ENCODE results near the gene ALPL.
"Not testable (repeated sequence)": the region's sequence is repeated elsewhere in the genome, so short reads cannot be mapped to it uniquely, and the experiment has no call there.

The ALPL gene

DNA sequence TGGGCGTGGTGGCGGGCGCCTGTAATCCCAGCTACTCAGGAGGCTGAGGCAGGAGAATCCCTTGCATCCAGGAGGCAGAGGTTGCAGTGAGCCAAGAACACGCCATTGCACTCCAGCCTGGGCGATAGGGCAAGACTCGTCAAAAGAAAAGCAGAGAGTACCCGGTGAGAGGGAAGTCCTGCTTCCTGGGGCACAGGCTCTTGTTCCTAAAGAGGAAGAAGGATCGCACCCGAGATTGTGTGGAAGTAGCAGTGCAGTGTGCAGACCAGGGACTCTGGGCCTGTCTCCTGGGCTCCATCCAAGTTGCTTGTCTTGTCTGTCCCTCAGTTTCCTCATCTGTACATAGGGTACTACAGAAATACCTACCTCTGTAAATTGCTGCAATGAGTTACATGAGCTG, 39.6 kb upstream of the ALPL start:
- Histone ChIP-seq H2BK120ac (ENCODE audit: insufficient read depth, low read length, poor library complexity) (no peak overlapping the region), H2AK5ac (ENCODE audit: low read length) (no peak overlapping the region), H3K23ac (ENCODE audit: low read length) (no peak overlapping the region), H3K9ac (ENCODE audit: low read length) (no peak overlapping the region), H2AFZ (ENCODE audit: insufficient read depth, low read length, poor library complexity) (no peak overlapping the region), H4K12ac (ENCODE audit: low read depth, low read length) (no peak overlapping the region), H3K18ac (ENCODE audit: low read length) (no peak overlapping the region), H4K8ac (ENCODE audit: low read depth, low read length) (no peak overlapping the region), H3K79me1 (ENCODE audit: low read length) (no peaks in the 10 kb centered on the region), H3K27ac (ENCODE audit: low read depth, low read length) (no peak overlapping the region), H2BK5ac (ENCODE audit: low read depth, low read length, poor library complexity) (no peak overlapping the region), H3K9me3 (ENCODE audit: insufficient read depth, low read depth, low read length) (no peaks in the 10 kb centered on the region), H3K4me2 (ENCODE audit: low read length) (no peak overlapping the region), H3K4ac (ENCODE audit: low read depth, low read length) (no peak overlapping the region), H3K4me3 (ENCODE audit: low read depth, low read length) (no peak overlapping the region), H3K36me3 (ENCODE audit: control insufficient read depth in 1 of 2, insufficient read depth in 2 of 2, low read length in 2 of 2) (peaks cover 0 to 7% of the 10 kb centered on the region in 2 experiments), H4K91ac (ENCODE audit: low read depth, low read length) (no peak overlapping the region), H3K4me1 (ENCODE audit: control insufficient read depth in 1 of 2, insufficient read depth in 2 of 2, low read length in 2 of 2) (peaks cover 0 to 4% of the 10 kb centered on the region in 2 experiments), H3K27me3 (ENCODE audit: insufficient read depth, low read length) (no peaks in the 10 kb centered on the region), H3K14ac (ENCODE audit: low read length) (no peak overlapping the region), H3K79me2 (ENCODE audit: control insufficient read depth, insufficient read depth, low read length, poor library complexity) (no peaks in the 10 kb centered on the region), H2BK12ac (ENCODE audit: low read length) (no peak overlapping the region)
- DNase-seq: no peak
- WGBS (ENCODE audit: extremely low coverage, insufficient coverage, insufficient read length): no CpG with 5 or more reads among the region's 9 CpGs

DNA sequence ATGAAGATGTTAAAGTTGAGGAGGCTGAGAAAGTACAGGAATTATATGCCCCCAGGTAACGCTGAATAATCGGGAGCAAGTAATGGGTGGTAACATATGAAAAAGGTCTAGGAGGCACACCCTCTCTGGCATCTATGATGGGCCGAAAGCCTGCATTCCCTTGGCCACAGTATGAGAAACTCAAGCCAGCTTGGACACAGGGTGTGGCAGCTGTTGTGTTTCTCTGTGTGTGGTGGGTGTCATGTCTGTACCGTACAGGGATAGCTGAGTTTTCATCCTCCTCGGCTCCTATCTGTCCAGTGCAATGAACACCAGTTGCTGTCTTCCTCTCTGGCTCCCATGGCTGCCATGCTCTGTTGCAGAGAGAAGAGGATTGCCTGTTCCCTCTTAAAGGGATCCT, 36.4 kb upstream of the ALPL start:
- H3K4me2 ChIP-seq (ENCODE audit: low read length): no peak overlapping the region
- H4K8ac ChIP-seq (ENCODE audit: low read depth, low read length): no peak overlapping the region
- no peak overlapping the region for H2BK12ac ChIP-seq (ENCODE audit: low read length)
- H3K4me3 ChIP-seq (ENCODE audit: low read depth, low read length): no peak overlapping the region
- DNase-seq: no peak
- H3K9ac ChIP-seq (ENCODE audit: low read length): no peak overlapping the region
- H3K27me3 ChIP-seq (ENCODE audit: insufficient read depth, low read length): no peaks in the 10 kb centered on the region
- H2BK120ac ChIP-seq (ENCODE audit: insufficient read depth, low read length, poor library complexity): no peak overlapping the region
- H2AFZ ChIP-seq (ENCODE audit: insufficient read depth, low read length, poor library complexity): no peak overlapping the region
- H4K91ac ChIP-seq (ENCODE audit: low read depth, low read length): no peak overlapping the region
- H2AK5ac ChIP-seq (ENCODE audit: low read length): no peak overlapping the region
- H3K4ac ChIP-seq (ENCODE audit: low read depth, low read length): no peak overlapping the region
- H2BK5ac ChIP-seq (ENCODE audit: low read depth, low read length, poor library complexity): no peak overlapping the region
- no peak overlapping the region for H3K27ac ChIP-seq (ENCODE audit: low read depth, low read length)
- WGBS (ENCODE audit: extremely low coverage, insufficient coverage, insufficient read length): no CpG with 5 or more reads among the region's 5 CpGs
- no peak overlapping the region for H4K12ac ChIP-seq (ENCODE audit: low read depth, low read length)
- H3K79me1 ChIP-seq (ENCODE audit: low read length): no peaks in the 10 kb centered on the region
- H3K9me3 ChIP-seq (ENCODE audit: insufficient read depth, low read depth, low read length): no peaks in the 10 kb centered on the region
- H3K4me1 ChIP-seq (ENCODE audit: control insufficient read depth in 1 of 2, insufficient read depth in 2 of 2, low read length in 2 of 2): peaks cover 0 to 4% of the 10 kb centered on the region in 2 experiments
- H3K36me3 ChIP-seq (ENCODE audit: control insufficient read depth in 1 of 2, insufficient read depth in 2 of 2, low read length in 2 of 2): peaks cover 0 to 5% of the 10 kb centered on the region in 2 experiments
- H3K23ac ChIP-seq (ENCODE audit: low read length): no peak overlapping the region
- no peak overlapping the region for H3K14ac ChIP-seq (ENCODE audit: low read length)
- H3K79me2 ChIP-seq (ENCODE audit: control insufficient read depth, insufficient read depth, low read length, poor library complexity): no peaks in the 10 kb centered on the region
- no peak overlapping the region for H3K18ac ChIP-seq (ENCODE audit: low read length)

DNA sequence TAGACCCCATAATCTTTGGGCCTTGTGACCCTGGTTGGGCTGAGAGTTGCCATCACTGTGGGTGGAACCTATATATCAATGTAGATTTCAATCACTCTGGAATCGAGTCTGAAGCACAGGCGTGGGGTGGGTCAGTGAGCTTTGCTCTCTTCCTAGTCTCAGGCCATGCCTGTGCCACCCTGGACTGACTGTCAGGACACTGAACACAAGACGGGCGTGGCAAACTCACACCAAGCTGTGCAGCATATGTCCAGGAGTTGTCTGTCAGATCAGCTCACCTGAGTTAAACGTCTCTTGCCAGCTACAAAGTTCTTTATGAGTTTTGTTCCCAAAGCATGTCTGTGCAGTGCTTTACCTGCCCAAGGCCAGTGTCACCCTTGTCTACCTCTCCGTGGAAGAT, 30.9 kb upstream of the ALPL start:
- H3K79me2 ChIP-seq (ENCODE audit: control insufficient read depth, insufficient read depth, low read length, poor library complexity): no peaks in the 10 kb centered on the region
- H3K14ac ChIP-seq (ENCODE audit: low read length): no peak overlapping the region
- H2BK120ac ChIP-seq (ENCODE audit: insufficient read depth, low read length, poor library complexity): no peak overlapping the region
- no peak for DNase-seq
- no peak overlapping the region for H2AFZ ChIP-seq (ENCODE audit: insufficient read depth, low read length, poor library complexity)
- H2AK5ac ChIP-seq (ENCODE audit: low read length): no peak overlapping the region
- no peak overlapping the region for H3K4me3 ChIP-seq (ENCODE audit: low read depth, low read length)
- no peak overlapping the region for H3K4ac ChIP-seq (ENCODE audit: low read depth, low read length)
- H3K79me1 ChIP-seq (ENCODE audit: low read length): no peaks in the 10 kb centered on the region
- H2BK5ac ChIP-seq (ENCODE audit: low read depth, low read length, poor library complexity): no peak overlapping the region
- H3K23ac ChIP-seq (ENCODE audit: low read length): no peak overlapping the region
- H3K4me1 ChIP-seq (ENCODE audit: control insufficient read depth in 1 of 2, insufficient read depth in 2 of 2, low read length in 2 of 2): no peaks in the 10 kb centered on the region
- no peak overlapping the region for H4K12ac ChIP-seq (ENCODE audit: low read depth, low read length)
- H3K9ac ChIP-seq (ENCODE audit: low read length): no peak overlapping the region
- no peak overlapping the region for H3K18ac ChIP-seq (ENCODE audit: low read length)
- no peak overlapping the region for H4K8ac ChIP-seq (ENCODE audit: low read depth, low read length)
- no peak overlapping the region for H3K4me2 ChIP-seq (ENCODE audit: low read length)
- no peaks in the 10 kb centered on the region for H3K27me3 ChIP-seq (ENCODE audit: insufficient read depth, low read length)
- H3K9me3 ChIP-seq (ENCODE audit: insufficient read depth, low read depth, low read length): no peaks in the 10 kb centered on the region
- no CpG with 5 or more reads among the region's 6 CpGs for WGBS (ENCODE audit: extremely low coverage, insufficient coverage, insufficient read length)
- no peaks in the 10 kb centered on the region for H3K36me3 ChIP-seq (ENCODE audit: control insufficient read depth in 1 of 2, insufficient read depth in 2 of 2, low read length in 2 of 2)
- no peak overlapping the region for H2BK12ac ChIP-seq (ENCODE audit: low read length)
- no peak overlapping the region for H3K27ac ChIP-seq (ENCODE audit: low read depth, low read length)
- H4K91ac ChIP-seq (ENCODE audit: low read depth, low read length): no peak overlapping the region

DNA sequence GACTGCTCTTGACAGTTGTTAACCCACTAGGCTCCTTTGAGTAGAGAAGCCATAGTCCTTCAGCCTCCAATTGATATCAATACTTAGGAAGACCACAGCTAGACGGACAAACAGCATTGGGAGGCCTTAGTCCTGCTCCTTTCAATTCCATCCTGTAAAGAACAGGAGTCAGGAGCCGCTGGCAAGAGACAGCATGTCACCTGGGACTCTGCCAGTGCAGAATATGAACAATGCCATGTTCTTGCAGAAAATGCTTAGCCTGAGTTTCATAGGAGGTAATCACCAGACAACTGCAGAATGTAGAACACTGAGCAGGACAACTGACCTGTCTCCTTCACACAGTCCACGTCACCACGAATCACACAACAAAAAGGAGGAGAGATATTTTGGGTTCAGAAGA, 25.3 kb upstream of the ALPL start:
- not testable (repeated sequence) for H3K4me1 ChIP-seq (ENCODE audit: control insufficient read depth in 1 of 2, insufficient read depth in 2 of 2, low read length in 2 of 2); H3K27me3 ChIP-seq (ENCODE audit: insufficient read depth, low read length); H4K91ac ChIP-seq (ENCODE audit: low read depth, low read length); H4K8ac ChIP-seq (ENCODE audit: low read depth, low read length); DNase-seq; H3K9me3 ChIP-seq (ENCODE audit: insufficient read depth, low read depth, low read length); H3K9ac ChIP-seq (ENCODE audit: low read length); H3K4ac ChIP-seq (ENCODE audit: low read depth, low read length); H2BK120ac ChIP-seq (ENCODE audit: insufficient read depth, low read length, poor library complexity); H3K14ac ChIP-seq (ENCODE audit: low read length); H3K18ac ChIP-seq (ENCODE audit: low read length); H3K4me2 ChIP-seq (ENCODE audit: low read length); H3K27ac ChIP-seq (ENCODE audit: low read depth, low read length); H3K79me1 ChIP-seq (ENCODE audit: low read length); H2AFZ ChIP-seq (ENCODE audit: insufficient read depth, low read length, poor library complexity); H2BK12ac ChIP-seq (ENCODE audit: low read length); H4K12ac ChIP-seq (ENCODE audit: low read depth, low read length); H2BK5ac ChIP-seq (ENCODE audit: low read depth, low read length, poor library complexity); H3K79me2 ChIP-seq (ENCODE audit: control insufficient read depth, insufficient read depth, low read length, poor library complexity); H3K23ac ChIP-seq (ENCODE audit: low read length); H2AK5ac ChIP-seq (ENCODE audit: low read length); H3K36me3 ChIP-seq (ENCODE audit: control insufficient read depth in 1 of 2, insufficient read depth in 2 of 2, low read length in 2 of 2); H3K4me3 ChIP-seq (ENCODE audit: low read depth, low read length)
- no CpG with 5 or more reads among the region's 4 CpGs for WGBS (ENCODE audit: extremely low coverage, insufficient coverage, insufficient read length)
